ENCODE data around the gene CMPK2.

DNA sequence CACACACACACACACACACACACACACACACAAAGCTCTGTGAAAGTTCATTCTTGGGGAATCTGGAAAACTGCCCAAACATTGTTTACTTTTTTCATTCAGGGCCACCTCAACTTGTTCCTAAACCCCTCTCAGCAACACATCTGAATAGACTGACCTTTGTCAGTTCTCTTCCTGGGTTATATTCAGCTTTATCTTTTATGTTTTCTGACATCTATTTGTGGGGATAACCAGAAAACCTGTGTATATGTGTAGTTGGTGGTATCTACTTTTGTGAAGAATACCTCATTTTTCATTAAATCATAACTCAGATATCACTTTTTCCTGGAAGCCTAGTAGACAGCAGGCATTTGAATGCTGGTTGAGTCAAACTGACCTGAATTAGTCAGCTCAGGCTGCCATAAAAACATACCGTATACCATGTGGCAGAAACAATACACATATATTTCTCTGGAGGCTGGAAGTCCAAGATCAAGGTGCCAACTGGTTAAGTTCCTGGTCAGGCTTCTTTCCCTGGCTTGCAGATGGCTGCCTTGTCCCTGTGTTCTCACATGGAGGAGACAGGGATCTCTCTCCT, 40.5 kb upstream of the CMPK2 start:
- TF ChIP-seq, protein P1, sequence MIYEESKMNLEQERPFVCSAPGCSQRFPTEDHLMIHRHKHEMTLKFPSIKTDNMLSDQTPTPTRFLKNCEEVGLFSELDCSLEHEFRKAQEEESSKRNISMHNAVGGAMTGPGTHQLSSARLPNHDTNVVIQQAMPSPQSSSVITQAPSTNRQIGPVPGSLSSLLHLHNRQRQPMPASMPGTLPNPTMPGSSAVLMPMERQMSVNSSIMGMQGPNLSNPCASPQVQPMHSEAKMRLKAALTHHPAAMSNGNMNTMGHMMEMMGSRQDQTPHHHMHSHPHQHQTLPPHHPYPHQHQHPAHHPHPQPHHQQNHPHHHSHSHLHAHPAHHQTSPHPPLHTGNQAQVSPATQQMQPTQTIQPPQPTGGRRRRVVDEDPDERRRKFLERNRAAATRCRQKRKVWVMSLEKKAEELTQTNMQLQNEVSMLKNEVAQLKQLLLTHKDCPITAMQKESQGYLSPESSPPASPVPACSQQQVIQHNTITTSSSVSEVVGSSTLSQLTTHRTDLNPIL (CRISPR knock-in tag; IDR thresholded peaks at IDR 0.05; ENCODE audit: low read depth), result no peak
- TF ChIP-seq ARNTL (CRISPR knock-in tag; IDR thresholded peaks at IDR 0.05; ENCODE audit: borderline replicate concordance, low read depth), result no peak
- no peak for TF ChIP-seq ZFP3 (CRISPR knock-in tag; IDR thresholded peaks at IDR 0.05)
- no peak for TF ChIP-seq ZNF70 (CRISPR knock-in tag; IDR thresholded peaks at IDR 0.05)
